ENCODE data around the gene SMG6. TPM values are rescaled to one million over a fixed set of nuclear protein-coding genes. Genes with fewer than 3 reads are reported as not detected.
A peak's percentile ranks its signal among the peaks of the same experiment; 100 is the strongest.
"Not testable (repeated sequence)": the region's sequence is repeated elsewhere in the genome, so short reads cannot be mapped to it uniquely, and the experiment has no call there.

The SMG6 gene
- total RNA-seq, 1 donor from 2014 or later, result 21.0 TPM

DNA sequence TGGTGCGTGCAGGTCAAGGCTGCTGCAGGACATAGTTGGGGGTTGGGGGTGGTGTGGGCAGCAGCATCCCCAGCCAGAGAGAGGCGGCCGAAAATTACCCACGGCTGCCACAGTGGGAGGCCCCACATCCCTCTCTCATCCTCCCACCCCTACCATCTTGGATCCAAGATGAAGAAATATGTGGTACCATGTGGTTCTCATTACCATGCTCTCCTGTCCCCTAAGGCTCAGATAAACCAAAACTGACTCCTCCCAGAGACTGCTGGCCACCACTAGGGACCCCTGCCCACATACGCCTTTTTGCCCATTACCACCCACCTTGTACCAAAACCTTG, 128.3 kb downstream of the SMG6 start:
- DNase-seq (ENCODE audit: missing footprints) (no peak), ATAC-seq (no peak)
- intact Hi-C loops (cut with DNase I), result loop anchor here (5.0 to 10.0 kb wide), 3 partner anchors 50 to 103 kb away; no protein-coding TSS in a partner anchor

- intact Hi-C loops (cut with DNase I), result loop anchor here (5.0 to 10.0 kb wide), 3 partner anchors 50 to 102 kb away; no protein-coding TSS in a partner anchor
- peak; percentile 42 for ATAC-seq
- DNase-seq (ENCODE audit: missing footprints), result peak; percentile 85
Measured at GRCh38 chr17:2174468-2175293, 128.9 kb downstream of the SMG6 start.

- intact Hi-C loops (cut with DNase I), result loop anchor here (10.0 kb wide), 1 partner anchor 49 kb away; no protein-coding TSS in a partner anchor
- DNase-seq (ENCODE audit: missing footprints) (no peak), ATAC-seq (no peak)
Measured at GRCh38 chr17:2174014-2174413, 129.6 kb downstream of the SMG6 start.

GRCh38 chr17:2172999-2173398, 130.6 kb downstream of the SMG6 start:
- ATAC-seq (peak; percentile 43), DNase-seq (ENCODE audit: missing footprints) (no peak)
- intact Hi-C loops (cut with DNase I), result loop anchor here (2.0 to 10.0 kb wide), 2 partner anchors 42 to 48 kb away; no protein-coding TSS in a partner anchor

DNA sequence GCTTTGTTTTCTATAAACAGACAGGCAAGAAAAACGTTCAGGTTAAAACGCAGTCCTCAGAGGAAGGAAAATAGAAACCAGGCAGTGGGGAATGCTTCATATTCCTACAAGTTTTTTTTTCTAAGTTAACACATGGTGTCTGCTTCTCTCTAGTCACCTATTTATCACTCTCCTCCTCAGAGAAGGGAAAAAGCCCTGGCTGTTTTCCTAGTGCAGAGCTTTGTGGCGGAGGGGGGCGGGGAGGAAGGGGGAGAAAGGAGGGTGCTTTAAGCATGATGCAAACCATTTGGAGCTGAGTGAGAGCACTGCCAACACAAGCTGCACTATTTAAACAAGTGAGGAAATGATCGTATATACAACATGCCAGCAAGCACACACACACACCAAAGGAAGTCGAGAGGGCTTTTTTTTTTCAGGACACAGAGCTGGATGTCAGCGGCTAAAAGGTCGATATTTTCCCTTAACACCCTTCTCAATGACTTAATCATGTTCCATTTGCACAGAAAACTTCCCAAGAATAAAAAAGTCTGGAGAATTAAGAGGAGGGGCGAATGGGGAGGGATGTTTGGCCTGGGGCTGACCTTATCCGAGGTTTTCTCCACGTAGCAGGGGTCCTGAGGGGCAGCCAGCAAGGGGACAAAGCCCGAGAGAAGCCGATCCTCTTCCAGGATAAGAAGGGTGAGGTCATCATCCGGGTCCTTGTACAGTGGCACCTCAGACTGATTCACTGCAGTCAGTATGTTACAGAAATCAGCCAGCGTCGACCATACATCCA, 131.3 kb downstream of the SMG6 start:
- ATAC-seq (peak; percentile 79), DNase-seq (ENCODE audit: missing footprints) (peak; percentile 79)
- intact Hi-C loops (cut with DNase I), result loop anchor here (2.0 to 10.0 kb wide), 2 partner anchors 43 to 47 kb away; no protein-coding TSS in a partner anchor

- ATAC-seq, result peak; percentile 17
- intact Hi-C loops (cut with DNase I), result loop anchor here (2.0 to 10.0 kb wide), 2 partner anchors 43 to 47 kb away; no protein-coding TSS in a partner anchor
Measured at GRCh38 chr17:2171702-2172076, 131.9 kb downstream of the SMG6 start.

GRCh38 chr17:2170023-2170422, 133.6 kb downstream of the SMG6 start:
- ATAC-seq (no peak), DNase-seq (ENCODE audit: missing footprints) (no peak)
- intact Hi-C loops (cut with DNase I), result loop anchor here (10.0 kb wide), 1 partner anchor 45 kb away; no protein-coding TSS in a partner anchor

More at GRCh38 chr17:2171702-2172076, 131.9 kb downstream of the SMG6 start:
- DNase-seq (ENCODE audit: missing footprints), result no peak

GRCh38 chr17:2165723-2166122, 137.9 kb downstream of the SMG6 start:
- DNase-seq (ENCODE audit: missing footprints); intact Hi-C loops (cut with DNase I); ATAC-seq: not testable (repeated sequence)

GRCh38 chr17:2158396-2158780, 145.2 kb downstream of the SMG6 start:
- intact Hi-C loops (cut with DNase I), result no loop called here
- DNase-seq (ENCODE audit: missing footprints), result no peak
- ATAC-seq, result no peak

DNA sequence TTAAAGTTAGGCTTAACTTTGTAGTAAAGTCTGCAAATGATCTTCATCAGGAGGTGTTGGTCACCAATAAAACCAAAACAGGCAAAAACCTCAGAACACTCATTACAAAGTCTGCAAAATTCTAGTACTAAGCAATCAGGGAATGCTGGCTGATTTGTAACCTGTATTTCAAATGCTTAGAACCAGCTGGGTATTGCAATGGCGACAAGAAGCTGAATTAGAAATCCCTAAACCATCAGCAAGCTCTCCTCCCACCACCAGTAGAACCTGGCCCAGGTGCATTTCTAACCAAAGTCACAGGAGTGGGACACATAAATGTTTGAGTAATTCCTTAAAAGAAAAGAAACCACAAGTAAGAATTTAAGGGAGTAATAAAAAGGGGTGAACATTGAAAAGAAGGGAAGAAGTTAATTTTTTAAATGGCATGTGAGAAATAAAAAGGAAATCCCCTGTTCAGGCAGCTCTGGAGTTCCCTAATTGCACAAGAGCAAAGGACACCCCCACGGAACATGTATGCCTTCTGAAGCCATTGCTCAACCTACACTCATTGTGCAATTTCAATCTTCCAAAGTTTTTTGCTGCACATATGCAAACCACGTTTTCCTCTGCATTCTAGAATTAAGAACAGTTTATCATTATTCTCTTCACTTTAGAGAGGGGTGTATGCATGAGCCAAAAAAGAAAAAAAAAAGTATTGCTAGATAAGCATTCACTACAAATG, 145.8 kb downstream of the SMG6 start:
- intact Hi-C loops (cut with DNase I), result no loop called here
- ATAC-seq (peak; percentile 89), DNase-seq (ENCODE audit: missing footprints) (no peak)

GRCh38 chr17:2157081-2157480, 146.5 kb downstream of the SMG6 start:
- ATAC-seq, result peak; percentile 41
- intact Hi-C loops (cut with DNase I), result no loop called here

DNA sequence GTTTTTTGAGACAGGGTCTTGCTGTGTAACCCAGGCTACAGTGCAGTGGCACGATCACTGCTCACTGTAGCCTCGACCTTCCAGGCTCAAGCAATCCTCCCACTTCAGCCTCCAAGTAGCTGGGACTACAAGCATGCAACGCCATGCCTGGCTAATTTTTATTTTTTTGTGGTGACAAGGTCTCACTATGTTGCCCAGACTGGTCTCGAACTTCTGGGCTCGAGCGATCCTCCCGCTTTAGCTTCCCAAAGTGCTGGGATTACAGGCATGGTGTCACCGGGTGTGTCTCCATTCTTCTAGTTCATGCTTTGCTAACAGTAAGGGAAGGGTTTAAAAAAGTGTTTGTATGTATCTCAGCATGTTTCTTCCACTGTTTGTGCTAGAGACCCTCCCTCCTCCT, 146.9 kb downstream of the SMG6 start:
- no peak for DNase-seq (ENCODE audit: missing footprints)
- ATAC-seq, result no peak
- intact Hi-C loops (cut with DNase I), result no loop called here

More at GRCh38 chr17:2157081-2157480, 146.5 kb downstream of the SMG6 start:
- DNase-seq (ENCODE audit: missing footprints), result no peak

- intact Hi-C loops (cut with DNase I), result no loop called here
- no peak for ATAC-seq
- DNase-seq (ENCODE audit: missing footprints), result no peak
Measured at GRCh38 chr17:2155573-2155972, 148.0 kb downstream of the SMG6 start.

DNA sequence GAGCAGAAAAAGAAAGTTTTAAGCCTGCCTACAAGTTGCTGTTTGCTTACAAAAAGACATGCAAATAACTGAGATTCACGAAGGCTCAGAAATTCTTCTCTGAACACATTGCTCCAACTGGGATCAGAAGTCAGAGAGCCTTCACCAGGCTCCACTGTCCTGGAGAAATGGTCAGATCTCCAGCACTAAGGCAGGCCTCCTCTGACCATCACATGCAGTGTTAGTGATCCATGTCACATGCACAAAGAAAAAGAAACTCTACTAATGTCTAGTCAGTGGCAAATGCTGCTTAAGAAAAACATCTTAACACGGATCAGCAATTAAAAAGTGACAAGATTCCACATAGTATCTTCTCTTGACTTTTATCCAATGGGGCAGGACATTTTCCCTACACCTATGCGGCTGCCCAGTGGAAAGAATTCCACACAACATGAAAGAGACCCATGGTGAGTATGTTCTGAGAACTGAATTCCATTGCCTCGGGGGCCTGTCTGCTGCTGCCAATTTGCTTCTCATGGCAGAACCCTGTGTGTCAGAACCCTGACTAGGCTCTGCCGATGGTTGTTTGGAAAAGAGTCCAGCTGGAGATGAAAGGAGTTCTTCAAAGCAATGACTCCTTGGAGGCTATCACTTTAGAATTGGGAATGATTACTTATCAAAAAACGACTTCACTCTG, 152.1 kb downstream of the SMG6 start:
- ATAC-seq, result no peak
- intact Hi-C loops (cut with DNase I), result no loop called here
- DNase-seq (ENCODE audit: missing footprints), result no peak

DNA sequence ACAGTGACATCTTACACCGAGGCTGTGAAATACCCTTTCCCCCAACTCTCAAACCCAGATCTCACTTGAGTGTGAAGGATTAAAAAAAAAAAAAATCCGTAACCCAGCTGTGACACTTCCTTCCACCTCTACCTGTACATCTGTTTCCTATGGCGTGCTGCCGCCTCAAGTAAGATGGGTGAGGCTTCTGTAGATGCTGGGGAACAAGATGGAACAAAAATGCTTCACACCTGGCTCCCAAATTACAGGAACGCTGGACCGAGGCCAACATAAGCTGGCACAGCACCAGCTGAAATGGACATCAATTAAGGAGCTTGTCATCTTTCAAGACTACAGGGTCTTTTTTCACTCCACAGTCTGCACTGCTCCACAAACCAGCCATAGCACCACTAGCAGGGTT, 152.8 kb downstream of the SMG6 start:
- no peak for DNase-seq (ENCODE audit: missing footprints)
- ATAC-seq, result no peak
- intact Hi-C loops (cut with DNase I), result no loop called here

- ATAC-seq (no peak), DNase-seq (ENCODE audit: missing footprints) (no peak)
- intact Hi-C loops (cut with DNase I), result no loop called here
Measured at GRCh38 chr17:2149934-2150333, 153.7 kb downstream of the SMG6 start.

GRCh38 chr17:2146132-2146871, 157.3 kb downstream of the SMG6 start:
- no peak for DNase-seq (ENCODE audit: missing footprints)
- intact Hi-C loops (cut with DNase I), result no loop called here
- ATAC-seq, result no peak

GRCh38 chr17:2144701-2145100, 158.9 kb downstream of the SMG6 start:
- no peak for ATAC-seq
- no peak for DNase-seq (ENCODE audit: missing footprints)
- intact Hi-C loops (cut with DNase I), result no loop called here

Measured in Right ventricle myocardium inferior (tissue), 1 donor.